Upper lobe of right lung (tissue), 1 donor: Measurements from ENCODE around the gene RFC1. TPM values are rescaled to one million over a fixed set of nuclear protein-coding genes. Genes with fewer than 3 reads are reported as not detected.

Source experiments
- ATAC-seq: fragments of 200-7000 bp; cut with Tn5 transposase; one replicate; pipeline ENCODE4 v1.9.1; 2020; ENCODE audit warnings: mild to moderate bottlenecking, moderate library complexity
- DNase-seq: peaks from one replicate; pipeline ENCODE4 v3.0.0-alpha.2; 2020
- H3K27ac ChIP-seq: fragments of 200-600 bp; one replicate; pipeline ENCODE4 v1.8.0; 2022
- H3K27me3 ChIP-seq: fragments of 200-600 bp; one replicate; pipeline ENCODE4 v1.8.0; 2022; ENCODE audit warnings: mild to moderate bottlenecking
- H3K36me3 ChIP-seq: fragments of 200-600 bp; one replicate; pipeline ENCODE4 v1.8.0; 2022
- H3K4me1 ChIP-seq: fragments of 200-600 bp; one replicate; pipeline ENCODE4 v1.8.0; 2022
- H3K4me3 ChIP-seq: fragments of 200-600 bp; one replicate; pipeline ENCODE4 v1.8.0; 2022; ENCODE audit warnings: mild to moderate bottlenecking
- H3K9me3 ChIP-seq: fragments of 200-600 bp; one replicate; pipeline ENCODE4 v1.8.0; 2022
- CTCF ChIP-seq: fragments of 200-600 bp; IDR thresholded peaks from one replicate; pipeline ENCODE4 v1.8.0; 2022; ENCODE audit warnings: antibody characterized with exemption
- intact Hi-C: fragments of 100-400 bp; cut with DNase I; formaldehyde crosslinking; loops from one replicate; pipeline ENCODE4 v1.11.0; 2022
- microRNA-seq: library from miRNA; unstranded; fragments of <30 nt; microRNA quantifications from one replicate; pipeline ENCODE4 v1.2.0, GENCODE V29; 2020; ENCODE audit warnings: borderline microRNAs expressed
- total RNA-seq: library from RNA; stranded (reverse); fragmentation: NEBNext Ultra II Directional; extraction: Animal tissue kit (Norgen Biotek cat#: 25700); gene quantifications from one replicate; pipeline ENCODE4 v1.2.1, GENCODE V29; 2021
- donor health status: DM: no; HTN: yes; CAD: no; lungs with severe emphysema.

RFC1 gene
- total RNA-seq, 1 donor from 2014 or later = 55.5 TPM

DNA sequence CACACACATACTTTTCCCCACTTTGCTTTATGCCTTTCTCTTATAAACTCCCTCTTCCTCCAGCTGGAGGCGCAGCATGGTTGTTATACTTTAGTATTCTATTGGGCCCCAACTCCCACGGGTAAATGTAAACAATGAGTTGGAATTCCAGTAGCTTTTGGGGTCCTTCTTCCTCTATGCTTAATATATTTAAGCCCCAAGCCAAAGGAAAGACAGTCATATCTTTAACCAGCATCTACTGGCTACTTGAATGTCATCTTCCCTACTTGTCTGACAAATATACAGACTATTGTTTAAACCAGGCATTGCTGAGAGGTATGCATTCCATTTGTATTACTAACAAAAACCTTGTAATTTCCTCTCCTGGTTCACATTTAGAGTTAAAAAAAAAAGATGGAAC, 110.9 kb downstream of the RFC1 start:
- TF ChIP-seq CTCF = no peak
- no peaks in the 10 kb centered on the region for H3K27me3 ChIP-seq
- no peak overlapping the region for H3K4me3 ChIP-seq
- H3K9me3 ChIP-seq = no peaks in the 10 kb centered on the region
- DNase-seq (no peak), ATAC-seq (no peak)
- H3K27ac ChIP-seq = no peak overlapping the region
- no peaks in the 10 kb centered on the region for H3K4me1 ChIP-seq
- H3K36me3 ChIP-seq = peaks cover 13% of the 10 kb centered on the region
- intact Hi-C loops = no loop called here

DNA sequence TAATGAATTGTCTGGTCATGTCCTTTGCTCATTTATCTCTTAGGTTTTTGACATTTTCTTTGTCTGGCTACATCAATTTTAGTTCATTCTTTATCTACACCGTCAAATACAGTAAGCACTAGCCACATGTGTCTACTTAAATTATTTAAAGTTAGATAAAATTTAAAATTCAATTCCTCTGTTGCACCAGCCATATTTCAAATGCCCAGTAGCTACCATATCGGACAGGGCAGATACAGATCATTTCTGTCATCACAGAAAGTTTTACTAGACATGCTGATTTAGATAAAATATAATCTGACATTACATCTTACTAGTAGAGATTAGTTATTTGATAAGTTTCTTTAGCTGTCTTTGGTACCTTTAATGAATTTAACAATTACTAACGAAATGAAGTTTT, 122.7 kb downstream of the RFC1 start:
- no peak for TF ChIP-seq CTCF
- Histone ChIP-seq H3K36me3 (peaks cover 18% of the 10 kb centered on the region), H3K27me3 (no peaks in the 10 kb centered on the region), H3K4me3 (no peak overlapping the region), H3K27ac (no peak overlapping the region), H3K9me3 (no peaks in the 10 kb centered on the region), H3K4me1 (no peaks in the 10 kb centered on the region)
- DNase-seq (no peak), ATAC-seq (no peak)
- intact Hi-C loops = no loop called here

Small RNAs within 50 kb of the gene (microRNA-seq; reads per million reads assigned to microRNA genes)
- not detected for gene MIR5591

Other genes with a start within 250 kb of the RFC1 start
- 32.9 TPM for gene WDR19, start 183.8 kb downstream of the RFC1 start, total RNA-seq
- 0.87 TPM for gene KLB, start 40.6 kb upstream of the RFC1 start, total RNA-seq
- 1,204 TPM for gene RPL9, start 92.6 kb upstream of the RFC1 start, total RNA-seq
- gene LIAS, start 92.7 kb upstream of the RFC1 start, total RNA-seq = 11.7 TPM
- gene UGDH, start 161.1 kb upstream of the RFC1 start, total RNA-seq = 55.2 TPM